ENCODE results near the gene ENPP3. TPM values are rescaled to one million over a fixed set of nuclear protein-coding genes. Genes with fewer than 3 reads are reported as not detected.

ENPP3 gene
- total RNA-seq, 2 donors from 2014 or later = 11.5 to 21.4 TPM

- Histone ChIP-seq H3K27ac (peak overlapping the region; percentile 31), H3K27me3 (no peaks in the 10 kb centered on the region), H3K9ac (ENCODE audit: low read depth in 2 of 2, low read length in 2 of 2) (no peak overlapping the region), H3K4me3 (no peak overlapping the region), H3K9me3 (no peaks in the 10 kb centered on the region), H3K36me3 (no peaks in the 10 kb centered on the region), H3K4me1 (peaks cover 5% of the 10 kb centered on the region)
- intact Hi-C loops (cut with DNase I) = no loop called here
- DNase-seq = no peak
- no peak for TF ChIP-seq CTCF (IDR thresholded peaks at IDR 0.05)
Observed at GRCh38 chr6:131642565-131642964, 5.5 kb downstream of the ENPP3 start.

- no peak for TF ChIP-seq CTCF (IDR thresholded peaks at IDR 0.05)
- H3K4me1 ChIP-seq = peaks cover 5% of the 10 kb centered on the region
- peak overlapping the region; percentile 31 for H3K27ac ChIP-seq
- intact Hi-C loops (cut with DNase I) = no loop called here
- no peak overlapping the region for H3K9ac ChIP-seq (ENCODE audit: low read depth in 2 of 2, low read length in 2 of 2)
- peak; percentile 88 for DNase-seq
- no peak overlapping the region for H3K4me3 ChIP-seq
- no peaks in the 10 kb centered on the region for H3K36me3 ChIP-seq
- no peaks in the 10 kb centered on the region for H3K9me3 ChIP-seq
- no peaks in the 10 kb centered on the region for H3K27me3 ChIP-seq
Observed at GRCh38 chr6:131642987-131643611, 6.0 kb downstream of the ENPP3 start.

- H3K27ac ChIP-seq = no peak overlapping the region
- peak overlapping the region in 1 of 2 donors; percentile 48 for H3K9ac ChIP-seq (ENCODE audit: low read depth in 2 of 2, low read length in 2 of 2)
- intact Hi-C loops (cut with DNase I) = no loop called here
- no peaks in the 10 kb centered on the region for H3K36me3 ChIP-seq
- H3K4me3 ChIP-seq = no peak overlapping the region
- DNase-seq = no peak
- H3K27me3 ChIP-seq = no peaks in the 10 kb centered on the region
- TF ChIP-seq CTCF (IDR thresholded peaks at IDR 0.05) = no peak
- H3K9me3 ChIP-seq = no peaks in the 10 kb centered on the region
- H3K4me1 ChIP-seq = peaks cover 5% of the 10 kb centered on the region
Observed at GRCh38 chr6:131643855-131644460, 6.9 kb downstream of the ENPP3 start.

GRCh38 chr6:131644921-131645320, 7.8 kb downstream of the ENPP3 start:
- peak overlapping the region; percentile 18 for H3K27ac ChIP-seq
- H3K9me3 ChIP-seq = no peaks in the 10 kb centered on the region
- DNase-seq = no peak
- H3K4me3 ChIP-seq = no peak overlapping the region
- intact Hi-C loops (cut with DNase I) = no loop called here
- H3K27me3 ChIP-seq = no peaks in the 10 kb centered on the region
- no peak overlapping the region for H3K9ac ChIP-seq (ENCODE audit: low read depth in 2 of 2, low read length in 2 of 2)
- peaks cover 5% of the 10 kb centered on the region for H3K4me1 ChIP-seq
- no peak for TF ChIP-seq CTCF (IDR thresholded peaks at IDR 0.05)
- no peaks in the 10 kb centered on the region for H3K36me3 ChIP-seq

- intact Hi-C loops (cut with DNase I) = no loop called here
- H3K4me3 ChIP-seq = no peak overlapping the region
- DNase-seq = no peak
- no peaks in the 10 kb centered on the region for H3K36me3 ChIP-seq
- TF ChIP-seq CTCF (IDR thresholded peaks at IDR 0.05) = no peak
- H3K27me3 ChIP-seq = no peaks in the 10 kb centered on the region
- no peak overlapping the region for H3K9ac ChIP-seq (ENCODE audit: low read depth in 2 of 2, low read length in 2 of 2)
- H3K9me3 ChIP-seq = no peaks in the 10 kb centered on the region
- peaks cover 5% of the 10 kb centered on the region for H3K4me1 ChIP-seq
- H3K27ac ChIP-seq = no peak overlapping the region
Observed at GRCh38 chr6:131645846-131646245, 8.7 kb downstream of the ENPP3 start.
